ENCODE results near the gene SDC1.

SDC1 gene

DNA sequence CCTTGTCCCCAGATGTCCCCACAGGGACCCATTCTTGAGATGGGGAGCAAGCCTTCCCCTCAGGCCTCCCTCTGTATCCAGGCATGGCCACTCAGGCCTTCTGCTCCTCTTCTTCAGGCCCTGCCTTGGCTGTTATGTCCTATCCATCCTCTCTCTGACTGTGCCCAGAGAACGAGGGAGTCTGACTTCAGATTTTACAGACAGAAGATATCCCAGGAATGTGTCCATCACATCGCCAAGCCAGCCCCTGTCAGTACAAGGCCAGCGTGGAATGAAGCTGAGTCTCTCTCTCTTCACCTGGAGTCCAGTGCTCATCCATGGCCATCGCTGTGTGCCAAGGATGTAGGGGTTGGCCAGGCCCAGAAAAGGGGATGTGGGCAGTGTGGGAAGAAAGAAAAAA, 57.6 kb downstream of the SDC1 start:
- DNase-seq = no peak

DNA sequence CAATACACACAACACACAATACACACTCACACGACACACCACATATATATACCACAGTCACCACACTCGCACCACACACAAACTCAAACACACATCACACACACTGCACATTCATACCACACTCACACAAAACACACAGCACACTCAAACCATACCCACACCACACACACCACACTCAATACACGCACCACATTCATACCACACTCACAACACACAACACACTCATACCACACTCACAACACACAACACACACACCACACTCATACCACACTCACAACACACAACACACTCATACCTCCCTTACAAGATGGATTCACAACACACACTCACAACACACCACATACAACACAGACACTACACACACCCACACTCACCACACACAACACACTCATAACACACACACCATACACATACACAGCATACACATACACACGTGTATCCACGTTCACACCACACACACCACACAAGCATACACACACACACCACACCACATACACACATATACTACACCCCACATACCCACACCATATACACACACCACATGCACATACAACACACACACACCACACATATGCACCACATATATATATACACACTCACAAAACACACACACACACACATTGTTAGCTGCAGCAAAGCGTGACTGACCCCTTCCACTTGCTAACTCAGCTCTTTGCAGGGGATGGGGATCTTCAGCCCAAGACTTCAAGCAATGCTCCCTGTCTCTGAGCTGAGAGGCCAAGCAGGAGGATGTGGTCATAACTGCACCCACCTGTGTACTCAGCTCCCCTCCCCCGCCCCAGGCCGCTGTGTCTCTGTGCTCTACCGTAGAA, 59.0 kb downstream of the SDC1 start:
- no peak for DNase-seq
- in situ Hi-C loops (cut with HindIII; ENCODE audit: low pct_ligation_motif_present, low pct_unique_long_range_greater_than_20kb, low sequenced_read_pairs) = no loop called here

More for the DNA sequence above, 57.6 kb downstream of the SDC1 start:
- in situ Hi-C loops (cut with HindIII; ENCODE audit: low pct_ligation_motif_present, low pct_unique_long_range_greater_than_20kb, low sequenced_read_pairs) = no loop called here

DNA sequence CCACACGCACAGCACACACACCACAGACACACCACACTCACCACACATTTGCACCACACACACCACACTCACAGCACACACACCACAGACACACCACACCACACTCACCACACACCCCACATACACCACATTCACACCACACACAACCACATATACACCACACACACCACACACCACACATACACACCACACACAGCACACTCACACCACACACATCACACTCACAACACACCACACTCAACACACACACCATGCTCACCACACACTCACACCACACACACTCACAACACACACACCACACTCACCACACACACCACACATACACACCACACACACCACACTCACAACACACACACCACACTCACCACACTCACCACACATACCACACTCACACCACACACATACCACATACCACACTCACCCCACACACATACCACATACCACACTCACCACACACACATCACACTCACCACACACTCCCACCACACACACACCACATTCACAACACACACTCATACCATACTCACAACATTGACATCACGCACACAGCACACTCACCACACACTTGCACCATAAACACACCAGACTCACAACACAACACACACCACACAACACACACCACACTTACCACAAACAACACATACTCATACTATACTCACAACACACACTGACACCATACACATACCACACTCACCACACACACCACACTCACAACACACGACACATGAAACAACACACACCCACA, 60.0 kb downstream of the SDC1 start:
- DNase-seq = no peak
- in situ Hi-C loops (cut with HindIII; ENCODE audit: low pct_ligation_motif_present, low pct_unique_long_range_greater_than_20kb, low sequenced_read_pairs) = no loop called here

DNA sequence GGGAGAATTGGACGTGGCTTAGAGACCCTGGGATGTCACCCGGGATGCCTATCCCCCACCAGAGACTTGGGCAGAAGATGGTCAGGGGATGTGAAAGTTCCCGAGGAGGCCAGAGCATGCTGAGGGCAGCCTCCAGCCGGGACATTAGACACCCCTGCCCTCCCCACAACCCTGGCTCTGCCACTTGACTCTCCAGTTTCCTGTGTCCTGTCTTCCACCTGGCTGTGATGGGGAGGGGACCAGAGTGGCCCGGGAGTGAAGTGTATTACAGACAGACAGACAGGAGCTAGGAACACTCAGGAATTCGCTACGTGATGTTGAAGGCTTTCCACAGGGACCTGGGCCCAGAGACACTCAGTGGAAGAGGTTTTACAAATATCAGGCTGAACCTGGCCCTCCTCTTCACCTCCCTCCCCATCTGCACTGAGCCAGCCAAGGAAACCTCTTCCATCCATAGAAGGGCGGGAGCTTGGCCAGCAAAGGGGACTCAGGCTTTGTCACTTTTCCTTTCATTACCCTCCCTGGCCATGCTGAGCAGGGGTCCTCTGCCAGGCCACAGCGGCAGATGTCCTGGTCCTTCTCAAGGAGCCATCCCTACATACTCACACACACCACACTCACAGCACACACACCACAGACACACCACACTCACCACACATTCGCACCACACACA, 60.7 kb downstream of the SDC1 start:
- peak; percentile 23 for DNase-seq
- in situ Hi-C loops (cut with HindIII; ENCODE audit: low pct_ligation_motif_present, low pct_unique_long_range_greater_than_20kb, low sequenced_read_pairs) = no loop called here

DNA sequence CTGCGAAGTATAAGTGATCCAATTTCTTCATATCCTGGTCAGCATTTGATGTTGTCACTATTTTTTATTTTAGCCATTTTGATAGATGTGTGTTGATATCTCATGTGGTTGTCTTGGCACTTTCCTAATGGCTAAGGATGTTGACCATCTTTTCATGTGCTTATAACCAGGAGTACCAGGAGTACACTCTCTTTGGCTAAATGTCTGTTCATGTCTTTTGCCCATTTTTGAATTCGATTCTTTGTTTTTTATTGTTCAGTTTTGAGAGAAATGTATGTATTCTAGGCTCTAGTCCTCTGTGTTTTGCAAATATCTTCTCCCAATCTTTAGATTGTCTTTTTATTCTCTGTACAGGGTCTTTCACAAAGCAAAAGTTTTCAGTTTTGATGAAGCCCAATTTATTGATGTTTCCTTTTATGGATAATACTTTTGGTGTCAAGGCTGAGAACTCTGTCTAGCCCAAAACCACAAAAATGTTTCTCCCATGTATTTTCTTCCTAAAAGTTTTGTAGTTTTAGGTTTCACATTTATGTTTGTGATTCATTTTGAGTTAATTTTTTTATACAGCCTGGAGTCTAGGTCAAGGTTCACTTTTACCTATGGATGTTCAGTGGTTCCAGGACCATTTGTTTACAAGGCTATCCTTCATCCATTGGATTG, 65.4 kb downstream of the SDC1 start:
- in situ Hi-C loops (cut with HindIII; ENCODE audit: low pct_ligation_motif_present, low pct_unique_long_range_greater_than_20kb, low sequenced_read_pairs) = no loop called here
- no peak for DNase-seq

DNA sequence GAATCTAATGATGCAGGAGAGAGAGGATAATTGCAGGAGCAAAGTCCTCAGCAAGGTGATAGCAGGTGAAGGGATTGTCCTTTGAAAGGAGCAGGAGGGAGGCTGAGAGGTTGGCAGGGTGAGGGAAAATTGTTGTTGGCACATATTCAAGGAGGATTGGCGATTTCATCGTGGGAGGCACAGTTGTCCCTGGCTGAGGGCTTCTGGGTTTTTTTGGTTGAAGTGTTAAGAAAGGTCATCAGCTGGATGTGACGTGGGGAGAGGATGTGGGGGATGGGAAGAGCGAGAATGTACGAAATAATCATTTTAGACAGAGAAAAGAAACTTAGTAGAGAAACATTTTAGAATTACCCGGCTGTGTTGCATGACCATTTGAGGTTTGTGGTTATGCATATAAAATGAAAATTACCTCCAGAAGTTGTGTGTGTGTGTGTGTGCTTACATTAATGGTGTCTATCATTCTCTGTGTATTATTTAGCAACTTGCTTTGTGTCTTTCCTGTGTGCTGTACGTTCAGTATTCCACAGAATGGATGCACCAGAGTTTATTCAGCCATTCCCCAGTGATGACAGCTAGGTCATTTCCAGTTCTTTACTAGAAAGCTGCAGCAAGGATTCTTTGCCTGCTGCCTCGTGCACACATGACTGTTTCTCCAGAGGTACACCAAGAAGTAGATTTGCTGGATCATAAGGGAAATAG, 67.6 kb downstream of the SDC1 start:
- no peak for DNase-seq
- in situ Hi-C loops (cut with HindIII; ENCODE audit: low pct_ligation_motif_present, low pct_unique_long_range_greater_than_20kb, low sequenced_read_pairs) = no loop called here

DNA sequence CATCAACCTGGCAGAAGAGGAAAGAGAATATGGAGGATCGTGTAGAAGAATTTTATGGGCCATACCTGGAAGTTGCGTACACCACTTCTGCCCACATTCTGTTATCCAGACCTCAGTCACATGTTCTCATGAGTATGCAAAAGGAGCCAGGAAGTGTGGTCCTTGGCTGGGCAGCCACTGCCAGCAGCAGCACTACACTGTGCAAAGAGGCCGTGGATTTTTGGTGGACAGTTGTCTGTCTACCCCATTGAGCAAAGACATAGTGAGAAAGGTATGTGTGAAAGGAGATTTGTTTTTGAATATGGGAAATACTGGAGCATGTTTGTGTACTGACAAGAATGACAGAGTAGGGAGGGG, 68.1 kb downstream of the SDC1 start:
- no peak for DNase-seq
- in situ Hi-C loops (cut with HindIII; ENCODE audit: low pct_ligation_motif_present, low pct_unique_long_range_greater_than_20kb, low sequenced_read_pairs) = no loop called here

DNA sequence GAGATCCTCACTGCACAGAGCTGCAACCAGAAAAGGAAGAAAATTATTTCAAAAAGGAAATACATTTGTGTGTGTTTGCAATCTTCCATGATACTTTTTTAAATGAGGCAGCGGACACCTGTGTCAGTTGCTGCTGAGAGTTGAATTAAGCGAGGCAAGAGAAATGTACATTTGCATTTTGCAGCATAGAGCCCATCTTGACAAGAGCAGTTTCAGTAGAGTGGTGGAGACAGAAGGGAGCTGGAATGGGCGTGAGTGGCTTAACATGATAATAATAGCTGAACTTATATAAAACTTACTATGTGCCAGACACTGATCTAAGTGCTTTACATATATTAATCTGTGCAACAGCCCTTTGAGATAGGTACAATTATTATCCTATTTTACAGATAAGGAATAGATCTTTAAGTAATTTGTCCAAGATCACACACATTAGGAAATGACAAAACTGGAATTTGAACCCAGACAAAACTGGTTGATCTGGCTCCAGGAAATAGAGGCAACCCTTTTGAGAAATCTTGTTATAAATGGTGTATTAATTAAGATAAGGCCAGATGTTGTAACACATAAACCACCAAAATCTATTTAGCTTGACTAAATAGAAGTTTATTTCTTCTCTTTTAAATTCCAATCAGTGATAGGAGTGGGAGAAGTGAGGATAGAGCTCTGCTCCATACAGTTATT, 68.7 kb downstream of the SDC1 start:
- no peak for DNase-seq
- in situ Hi-C loops (cut with HindIII; ENCODE audit: low pct_ligation_motif_present, low pct_unique_long_range_greater_than_20kb, low sequenced_read_pairs) = no loop called here

DNA sequence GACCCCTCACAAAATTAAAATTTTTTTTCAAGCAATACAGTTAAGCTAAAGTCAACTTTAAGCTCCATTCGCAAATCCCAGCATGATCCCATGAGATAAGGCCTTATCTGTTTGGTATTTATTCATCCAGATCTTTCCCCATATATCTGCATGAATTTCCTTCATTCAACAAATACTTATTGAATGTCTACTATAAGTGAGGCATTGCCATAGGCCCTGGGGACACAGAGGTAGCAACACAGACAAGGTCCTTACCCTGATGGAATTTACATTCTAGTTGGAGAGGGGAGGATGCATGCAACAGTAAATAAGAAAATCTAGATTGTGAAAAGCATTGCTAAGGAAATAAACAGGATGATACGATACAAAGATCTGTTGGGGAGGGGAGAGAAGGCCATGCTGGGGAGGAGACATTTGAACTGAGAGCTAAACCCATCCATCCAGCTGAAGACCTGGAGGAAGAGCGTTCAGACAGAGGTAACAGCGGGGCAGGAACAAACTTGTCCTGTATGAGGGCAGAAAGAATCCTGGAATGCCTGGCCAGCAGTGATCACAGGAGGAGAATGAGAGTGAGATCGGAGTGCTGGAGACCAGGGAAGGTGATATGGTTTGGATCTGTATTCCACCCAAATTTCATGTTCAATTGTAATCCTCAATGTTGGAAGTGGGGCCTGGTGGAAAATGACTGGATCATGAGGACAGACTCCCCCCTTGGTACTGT, 71.6 kb downstream of the SDC1 start:
- in situ Hi-C loops (cut with HindIII; ENCODE audit: low pct_ligation_motif_present, low pct_unique_long_range_greater_than_20kb, low sequenced_read_pairs) = no loop called here
- DNase-seq = no peak

DNA sequence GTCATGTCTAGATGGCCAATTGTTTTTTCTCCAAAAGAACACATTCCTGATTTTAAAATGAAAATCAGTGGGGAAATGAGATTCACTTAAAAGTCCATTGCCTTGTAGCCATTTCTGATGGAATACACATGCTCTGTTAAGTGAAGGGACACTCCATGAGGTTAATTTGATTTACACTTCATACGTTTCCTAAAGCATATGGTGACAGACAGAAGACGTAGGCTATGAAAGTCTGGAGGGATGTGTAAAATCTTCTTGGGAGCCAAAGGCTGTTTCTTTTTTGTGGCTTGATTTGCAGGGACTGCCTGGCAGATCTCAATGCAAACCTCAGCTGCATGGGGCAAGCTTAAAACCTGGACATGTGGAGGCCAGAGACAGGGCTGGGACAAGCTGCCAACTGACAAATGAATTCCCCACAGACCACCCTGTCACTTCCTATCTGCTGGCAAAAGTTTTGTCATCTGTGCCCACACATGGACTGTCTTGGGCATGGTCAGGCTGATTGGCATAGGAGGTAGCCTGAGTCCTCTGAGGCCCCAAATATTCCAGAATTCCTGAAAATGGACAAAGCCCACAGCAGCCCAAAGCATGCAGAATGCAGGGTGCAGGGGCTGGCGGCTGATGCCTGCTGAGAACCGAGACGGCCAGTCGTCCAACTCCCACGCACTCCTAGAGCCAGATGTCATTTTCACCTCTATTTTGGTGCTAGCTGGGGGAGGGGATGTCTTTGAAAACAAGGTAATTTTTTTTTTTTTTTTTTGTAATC, 73.9 kb downstream of the SDC1 start:
- no peak for DNase-seq
- in situ Hi-C loops (cut with HindIII; ENCODE audit: low pct_ligation_motif_present, low pct_unique_long_range_greater_than_20kb, low sequenced_read_pairs) = no loop called here

Measured in ACHN (cell line).